GM21381 (cell line): ENCODE results near the gene LDLRAD2.

Experiments
- ATAC-seq: cut with Tn5 transposase; IDR thresholded peaks from one replicate; pipeline ENCODE4 v1.9.1; 2021; ENCODE audit warnings: mild to moderate bottlenecking, moderate library complexity; ENCODE audit not compliant: unreplicated experiment

Gene LDLRAD2

GRCh38 chr1:21841852-21842466, 29.9 kb downstream of the LDLRAD2 start:
- ATAC-seq: no peak

- no peak for ATAC-seq
These were observed 30.6 kb downstream of the LDLRAD2 start for GRCh38 chr1:21842606-21843162.

GRCh38 chr1:21843208-21843607, 31.1 kb downstream of the LDLRAD2 start:
- ATAC-seq: no peak

GRCh38 chr1:21843996-21844395, 31.9 kb downstream of the LDLRAD2 start:
- ATAC-seq: no peak

- ATAC-seq: no peak
These were observed 33.9 kb downstream of the LDLRAD2 start for GRCh38 chr1:21845646-21846641.

- ATAC-seq: no peak
These were observed 35.4 kb downstream of the LDLRAD2 start for GRCh38 chr1:21847223-21848205.

- ATAC-seq: no peak
These were observed 36.6 kb downstream of the LDLRAD2 start for GRCh38 chr1:21848524-21849174.

- no peak for ATAC-seq
These were observed 38.0 kb downstream of the LDLRAD2 start for GRCh38 chr1:21849909-21850576.

GRCh38 chr1:21851430-21852250, 39.6 kb downstream of the LDLRAD2 start:
- no peak for ATAC-seq

GRCh38 chr1:21852282-21853130, 40.4 kb downstream of the LDLRAD2 start:
- ATAC-seq: no peak

GRCh38 chr1:21853131-21853427, 41.0 kb downstream of the LDLRAD2 start:
- no peak for ATAC-seq

- no peak for ATAC-seq
These were observed 42.2 kb downstream of the LDLRAD2 start for GRCh38 chr1:21854090-21854750.

- ATAC-seq: no peak
These were observed 42.7 kb downstream of the LDLRAD2 start for GRCh38 chr1:21854751-21855131.

GRCh38 chr1:21855257-21856096, 43.4 kb downstream of the LDLRAD2 start:
- no peak for ATAC-seq

- no peak for ATAC-seq
These were observed 45.2 kb downstream of the LDLRAD2 start for GRCh38 chr1:21857142-21857839.
